ENCODE data around the gene MPL. TPM values are rescaled to one million over a fixed set of nuclear protein-coding genes. Genes with fewer than 3 reads are reported as not detected.
"Not testable (repeated sequence)": the region's sequence is repeated elsewhere in the genome, so short reads cannot be mapped to it uniquely, and the experiment has no call there.

MPL gene
- total and polyA plus RNA-seq, 9 donors, result 0.09 to 0.18 (median 0.14) TPM; not detected in 3

DNA sequence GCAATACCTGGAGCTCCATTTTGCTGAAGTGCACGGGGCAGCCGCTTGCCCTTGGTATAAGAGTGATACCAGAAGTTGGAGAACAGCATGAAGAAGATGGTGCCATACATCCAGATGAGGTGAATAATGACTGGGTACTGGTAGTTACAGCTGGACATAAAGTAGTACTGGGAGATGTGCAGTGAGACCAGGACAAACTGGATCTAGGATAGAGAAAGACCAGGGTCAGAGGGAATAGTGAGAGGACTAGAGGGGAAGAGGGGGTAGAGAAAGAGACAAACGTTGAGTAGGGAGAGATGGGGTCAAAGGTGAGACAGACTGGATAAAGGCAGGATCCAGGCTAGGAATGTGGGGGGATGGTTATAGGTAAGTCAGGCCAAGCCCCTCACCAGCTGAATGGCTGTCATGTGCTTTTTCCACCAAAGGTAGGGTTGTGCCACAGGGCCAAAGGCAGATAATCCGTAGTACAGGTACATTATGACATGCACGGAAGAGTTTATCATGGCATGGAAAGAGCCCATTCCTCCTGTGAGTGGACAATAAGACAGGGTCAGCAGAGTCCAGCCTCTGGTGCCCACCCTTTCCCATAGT, 26.4 kb downstream of the MPL start:
- Histone ChIP-seq H3K4me1 (ENCODE audit: control insufficient read depth, insufficient read depth, low read length) (peaks cover 47% of the 10 kb centered on the region), H3K4me3 (ENCODE audit: low read length) (no peak overlapping the region), H3K9me3 (replicated peaks; ENCODE audit: control insufficient read depth, low read depth, low read length) (no peaks in the 10 kb centered on the region), H3K27ac (ENCODE audit: low read length) (no peak overlapping the region), H3K27me3 (ENCODE audit: control insufficient read depth, insufficient read depth, low read length) (no peaks in the 10 kb centered on the region), H3K36me3 (ENCODE audit: control insufficient read depth, insufficient read depth, low read length) (peaks cover 49% of the 10 kb centered on the region)
- DNase-seq, result no peak
- WGBS (ENCODE audit: insufficient coverage), result 79% methylated on average over 5 of the region's 5 CpGs

- Histone ChIP-seq H3K4me1 (ENCODE audit: control insufficient read depth, insufficient read depth, low read length) (peaks cover 31% of the 10 kb centered on the region), H3K36me3 (ENCODE audit: control insufficient read depth, insufficient read depth, low read length) (peaks cover 42% of the 10 kb centered on the region), H3K4me3 (ENCODE audit: low read length) (no peak overlapping the region), H3K27ac (ENCODE audit: low read length) (no peak overlapping the region), H3K27me3 (ENCODE audit: control insufficient read depth, insufficient read depth, low read length) (no peaks in the 10 kb centered on the region), H3K9me3 (replicated peaks; ENCODE audit: control insufficient read depth, low read depth, low read length) (no peaks in the 10 kb centered on the region)
- WGBS (ENCODE audit: insufficient coverage), result 75% methylated on average over 2 of the region's 2 CpGs
- no peak for DNase-seq
Measured at GRCh38 chr1:43365678-43366077, 28.1 kb downstream of the MPL start.

DNA sequence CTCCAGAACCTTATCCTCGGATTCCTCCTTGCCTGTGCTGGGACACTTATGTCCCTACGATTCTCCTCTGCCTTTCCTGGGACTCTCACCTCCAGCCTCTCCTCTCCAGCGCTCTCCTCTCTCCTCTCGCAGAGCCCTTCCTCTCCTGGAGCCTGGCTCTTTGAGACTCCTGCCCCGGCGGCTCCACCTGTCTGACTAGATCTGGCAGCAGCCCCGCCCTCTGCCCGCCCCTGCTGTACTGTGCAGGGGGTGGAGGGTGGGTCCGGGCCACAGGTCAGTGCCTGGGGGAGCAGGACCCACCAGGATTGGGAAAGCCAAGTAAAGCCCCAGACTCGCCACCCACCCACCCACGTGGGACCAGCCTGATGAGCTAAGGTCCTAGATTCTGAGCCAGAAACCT, 28.6 kb downstream of the MPL start:
- no peaks in the 10 kb centered on the region for H3K27me3 ChIP-seq (ENCODE audit: control insufficient read depth, insufficient read depth, low read length)
- 43% methylated on average over 6 of the region's 11 CpGs for WGBS (ENCODE audit: insufficient coverage)
- H3K4me3 ChIP-seq (ENCODE audit: low read length), result no peak overlapping the region
- peaks cover 37% of the 10 kb centered on the region for H3K36me3 ChIP-seq (ENCODE audit: control insufficient read depth, insufficient read depth, low read length)
- H3K27ac ChIP-seq (ENCODE audit: low read length), result no peak overlapping the region
- no peak for DNase-seq
- H3K4me1 ChIP-seq (ENCODE audit: control insufficient read depth, insufficient read depth, low read length), result peaks cover 28% of the 10 kb centered on the region
- no peaks in the 10 kb centered on the region for H3K9me3 ChIP-seq (replicated peaks; ENCODE audit: control insufficient read depth, low read depth, low read length)

GRCh38 chr1:43366601-43367025, 29.0 kb downstream of the MPL start:
- Histone ChIP-seq H3K4me1 (ENCODE audit: control insufficient read depth, insufficient read depth, low read length) (peaks cover 26% of the 10 kb centered on the region), H3K27me3 (ENCODE audit: control insufficient read depth, insufficient read depth, low read length) (no peaks in the 10 kb centered on the region), H3K4me3 (ENCODE audit: low read length) (peak overlapping the region; percentile 68), H3K9me3 (replicated peaks; ENCODE audit: control insufficient read depth, low read depth, low read length) (no peaks in the 10 kb centered on the region), H3K36me3 (ENCODE audit: control insufficient read depth, insufficient read depth, low read length) (peaks cover 36% of the 10 kb centered on the region), H3K27ac (ENCODE audit: low read length) (no peak overlapping the region)
- WGBS (ENCODE audit: insufficient coverage), result 45% methylated on average over 1 of the region's 5 CpGs
- no peak for DNase-seq

- WGBS (ENCODE audit: insufficient coverage), result 1% methylated on average over 39 of the region's 48 CpGs
- H3K9me3 ChIP-seq (replicated peaks; ENCODE audit: control insufficient read depth, low read depth, low read length), result no peaks in the 10 kb centered on the region
- no peaks in the 10 kb centered on the region for H3K27me3 ChIP-seq (ENCODE audit: control insufficient read depth, insufficient read depth, low read length)
- peak; percentile 30 for DNase-seq
- H3K4me1 ChIP-seq (ENCODE audit: control insufficient read depth, insufficient read depth, low read length), result peaks cover 26% of the 10 kb centered on the region
- H3K27ac ChIP-seq (ENCODE audit: low read length), result peak overlapping the region; percentile 65
- H3K4me3 ChIP-seq (ENCODE audit: low read length), result peak overlapping the region; percentile 68
- peaks cover 30% of the 10 kb centered on the region for H3K36me3 ChIP-seq (ENCODE audit: control insufficient read depth, insufficient read depth, low read length)
Measured at GRCh38 chr1:43367026-43367903, 29.6 kb downstream of the MPL start.

- peaks cover 28% of the 10 kb centered on the region for H3K36me3 ChIP-seq (ENCODE audit: control insufficient read depth, insufficient read depth, low read length)
- peak; percentile 95 for DNase-seq
- peak within 1 kb of the TSS; percentile 68 for H3K4me3 ChIP-seq (ENCODE audit: low read length)
- WGBS (ENCODE audit: insufficient coverage), result 0% methylated on average over 56 of the region's 58 CpGs
- H3K4me1 ChIP-seq (ENCODE audit: control insufficient read depth, insufficient read depth, low read length), result peaks cover 26% of the 10 kb centered on the region
- H3K27ac ChIP-seq (ENCODE audit: low read length), result peak within 1 kb of the TSS; percentile 84
- H3K9me3 ChIP-seq (replicated peaks; ENCODE audit: control insufficient read depth, low read depth, low read length), result no peaks in the 10 kb centered on the region
- no peaks in the 10 kb centered on the region for H3K27me3 ChIP-seq (ENCODE audit: control insufficient read depth, insufficient read depth, low read length)
Measured at GRCh38 chr1:43367904-43368645, 30.5 kb downstream of the MPL start, which contains the start of gene ELOVL1. ELOVL1 (minus strand) TSS chr1:43368011; CDS start chr1:43365609, 2,402 bp downstream.

DNA sequence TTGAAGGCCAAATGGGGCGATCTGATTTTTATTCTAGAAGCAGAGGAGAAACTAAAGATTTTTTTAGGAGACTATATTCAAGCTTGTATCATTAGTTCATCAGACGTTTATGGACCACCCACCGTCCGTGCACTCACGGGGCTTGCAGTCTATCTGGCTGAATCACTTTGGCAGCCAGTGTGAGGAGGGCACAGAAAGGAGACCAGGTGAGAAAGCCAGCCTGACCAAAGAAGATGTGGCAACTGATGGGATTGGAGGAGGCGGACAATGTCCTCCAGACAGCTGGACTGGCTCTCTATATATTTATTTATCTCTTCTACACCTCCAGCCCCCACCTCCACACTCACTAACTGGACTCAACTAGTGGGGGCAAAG, 31.0 kb downstream of the MPL start:
- Histone ChIP-seq H3K36me3 (ENCODE audit: control insufficient read depth, insufficient read depth, low read length) (peaks cover 24% of the 10 kb centered on the region), H3K4me1 (ENCODE audit: control insufficient read depth, insufficient read depth, low read length) (peaks cover 26% of the 10 kb centered on the region), H3K9me3 (replicated peaks; ENCODE audit: control insufficient read depth, low read depth, low read length) (no peaks in the 10 kb centered on the region), H3K4me3 (ENCODE audit: low read length) (peak overlapping the region; percentile 68), H3K27me3 (ENCODE audit: control insufficient read depth, insufficient read depth, low read length) (no peaks in the 10 kb centered on the region), H3K27ac (ENCODE audit: low read length) (peak overlapping the region; percentile 84)
- no peak for DNase-seq
- 0% methylated on average over 3 of the region's 6 CpGs for WGBS (ENCODE audit: insufficient coverage)

- not testable (repeated sequence) for H3K9me3 ChIP-seq (replicated peaks; ENCODE audit: control insufficient read depth, low read depth, low read length); H3K27me3 ChIP-seq (ENCODE audit: control insufficient read depth, insufficient read depth, low read length); H3K4me3 ChIP-seq (ENCODE audit: low read length); DNase-seq; H3K27ac ChIP-seq (ENCODE audit: low read length)
- WGBS (ENCODE audit: insufficient coverage), result 95% methylated on average over 3 of the region's 6 CpGs
- peaks cover 26% of the 10 kb centered on the region for H3K4me1 ChIP-seq (ENCODE audit: control insufficient read depth, insufficient read depth, low read length)
- H3K36me3 ChIP-seq (ENCODE audit: control insufficient read depth, insufficient read depth, low read length), result peaks cover 16% of the 10 kb centered on the region
Measured at GRCh38 chr1:43369779-43370178, 32.2 kb downstream of the MPL start.

DNA sequence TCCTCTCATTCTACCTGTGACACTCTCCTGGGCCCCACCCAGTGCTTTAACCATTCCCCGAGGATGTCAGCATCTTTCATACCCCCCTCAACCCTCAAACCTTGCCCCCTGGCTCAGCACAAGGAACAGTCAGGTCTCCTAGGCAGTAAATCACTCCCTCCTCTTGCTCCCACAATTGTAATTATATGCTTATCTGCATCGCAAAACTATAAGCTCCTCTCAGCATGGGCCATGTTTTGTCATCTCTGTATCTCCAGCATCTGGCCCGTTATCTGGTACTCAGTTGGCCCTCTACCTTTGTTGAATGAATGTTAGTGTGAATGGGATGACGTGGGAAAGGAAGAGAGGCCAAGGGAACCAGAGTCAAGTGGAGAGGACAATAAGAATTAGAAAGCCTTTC, 32.9 kb downstream of the MPL start:
- Histone ChIP-seq H3K27me3 (ENCODE audit: control insufficient read depth, insufficient read depth, low read length) (no peaks in the 10 kb centered on the region), H3K4me1 (ENCODE audit: control insufficient read depth, insufficient read depth, low read length) (peaks cover 24% of the 10 kb centered on the region), H3K4me3 (ENCODE audit: low read length) (no peak overlapping the region), H3K27ac (ENCODE audit: low read length) (no peak overlapping the region), H3K36me3 (ENCODE audit: control insufficient read depth, insufficient read depth, low read length) (peaks cover 8% of the 10 kb centered on the region), H3K9me3 (replicated peaks; ENCODE audit: control insufficient read depth, low read depth, low read length) (no peaks in the 10 kb centered on the region)
- no peak for DNase-seq
- WGBS (ENCODE audit: insufficient coverage), result 53% methylated on average over 2 of the region's 4 CpGs

DNA sequence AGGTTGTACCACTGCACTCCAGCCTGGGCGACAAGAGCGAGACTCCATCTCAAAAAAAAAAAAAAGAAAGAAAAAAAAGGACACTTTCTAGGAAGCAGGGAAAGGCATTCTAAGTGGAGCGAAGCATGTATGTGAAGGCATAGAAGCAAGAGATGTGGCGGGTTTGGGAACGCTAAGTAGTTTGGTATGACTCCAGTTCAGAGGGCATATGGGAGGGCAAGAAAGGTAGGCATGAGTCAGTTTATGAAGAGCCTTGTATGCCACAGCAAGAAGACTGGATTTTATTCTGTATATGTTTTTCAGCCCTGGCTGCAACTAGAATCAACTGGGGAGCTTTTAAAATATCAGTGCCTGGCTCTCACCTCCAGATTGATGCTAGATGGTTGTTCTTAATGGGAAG, 34.6 kb downstream of the MPL start:
- 93% methylated on average over 2 of the region's 5 CpGs for WGBS (ENCODE audit: insufficient coverage)
- Histone ChIP-seq H3K4me1 (ENCODE audit: control insufficient read depth, insufficient read depth, low read length) (peaks cover 11% of the 10 kb centered on the region), H3K27ac (ENCODE audit: low read length) (no peak overlapping the region), H3K9me3 (replicated peaks; ENCODE audit: control insufficient read depth, low read depth, low read length) (no peaks in the 10 kb centered on the region), H3K36me3 (ENCODE audit: control insufficient read depth, insufficient read depth, low read length) (peaks cover 7% of the 10 kb centered on the region), H3K4me3 (ENCODE audit: low read length) (no peak overlapping the region), H3K27me3 (ENCODE audit: control insufficient read depth, insufficient read depth, low read length) (no peaks in the 10 kb centered on the region)
- DNase-seq, result no peak

All from muscle of leg (tissue), 11 donors.